GM19025 (cell line): Measurements from ENCODE around the gene RIIAD1.
A peak's percentile ranks its signal among the peaks of the same experiment; 100 is the strongest.
"Not testable (repeated sequence)": the region's sequence is repeated elsewhere in the genome, so short reads cannot be mapped to it uniquely, and the experiment has no call there.

Experiments
- ATAC-seq: cut with Tn5 transposase; IDR thresholded peaks from one replicate; pipeline ENCODE4 v1.9.1; 2021; ENCODE audit warnings: mild to moderate bottlenecking, low read depth, moderate library complexity; ENCODE audit not compliant: unreplicated experiment

RIIAD1 gene, protein sequence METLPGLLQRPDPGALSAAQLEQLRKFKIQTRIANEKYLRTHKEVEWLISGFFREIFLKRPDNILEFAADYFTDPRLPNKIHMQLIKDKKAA

DNA sequence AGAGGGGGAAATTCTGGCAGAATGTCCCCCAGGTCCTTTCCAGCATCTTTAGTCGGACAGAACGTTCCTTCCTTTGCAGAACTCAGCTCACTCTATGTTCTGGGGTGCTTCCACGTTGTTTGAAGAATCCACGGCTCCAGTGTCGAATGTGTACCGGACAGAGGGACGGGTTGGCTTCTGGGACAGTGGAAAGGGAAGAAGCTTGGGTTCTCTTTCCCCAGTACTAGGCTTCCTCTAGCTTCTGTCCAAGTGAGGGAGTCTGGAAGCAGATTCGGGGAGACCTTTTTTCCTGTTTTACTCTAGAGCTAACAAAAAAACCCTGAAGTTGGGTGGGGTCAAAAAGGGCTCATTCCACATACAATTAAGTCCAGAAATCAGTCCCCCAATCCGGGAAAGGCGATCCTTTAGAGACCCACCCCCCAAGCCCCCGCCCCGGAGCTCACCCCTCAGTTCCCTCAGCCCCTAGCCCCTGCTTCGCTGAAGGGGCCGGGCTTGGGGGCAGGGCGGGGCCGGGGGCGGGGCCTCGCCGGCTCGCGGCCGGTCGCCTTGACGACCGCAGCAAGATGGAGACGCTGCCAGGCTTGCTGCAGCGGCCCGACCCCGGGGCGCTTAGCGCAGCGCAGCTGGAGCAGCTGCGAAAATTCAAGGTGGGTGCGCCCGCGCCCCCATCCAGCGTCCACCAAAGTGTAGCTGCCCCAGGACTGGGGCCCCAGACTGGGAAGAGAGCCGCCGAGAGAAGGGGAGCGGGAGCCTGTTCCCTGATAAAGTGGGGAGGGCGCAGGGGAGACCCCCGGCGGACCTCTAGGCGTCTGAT is at the start of gene RIIAD1:
Gene RIIAD1 (plus strand): TSS at position 549 of the 814 bp plus-strand sequence. CDS start 15 bp downstream, at position 564.
- ATAC-seq: peak; percentile 67

DNA sequence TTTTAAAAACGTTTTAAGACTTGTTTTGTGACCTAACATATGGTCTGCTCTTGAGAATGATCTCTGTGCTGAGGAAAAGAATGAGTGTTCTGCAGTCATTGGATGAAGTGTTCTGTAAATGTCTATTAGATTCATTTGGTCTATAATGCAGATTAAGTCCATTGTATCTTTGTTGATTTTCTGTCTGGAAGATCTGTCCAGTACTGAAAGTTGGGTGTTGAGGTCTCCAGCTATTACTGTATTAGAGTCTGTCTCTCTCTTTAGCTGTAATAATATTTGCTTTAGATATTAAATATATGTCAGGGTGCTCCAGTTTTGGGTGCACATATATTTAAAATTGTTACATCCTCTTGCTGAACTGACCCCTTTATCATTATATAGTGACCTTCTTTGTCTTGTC is 47.9 kb upstream of the RIIAD1 start:
- ATAC-seq: no peak

DNA sequence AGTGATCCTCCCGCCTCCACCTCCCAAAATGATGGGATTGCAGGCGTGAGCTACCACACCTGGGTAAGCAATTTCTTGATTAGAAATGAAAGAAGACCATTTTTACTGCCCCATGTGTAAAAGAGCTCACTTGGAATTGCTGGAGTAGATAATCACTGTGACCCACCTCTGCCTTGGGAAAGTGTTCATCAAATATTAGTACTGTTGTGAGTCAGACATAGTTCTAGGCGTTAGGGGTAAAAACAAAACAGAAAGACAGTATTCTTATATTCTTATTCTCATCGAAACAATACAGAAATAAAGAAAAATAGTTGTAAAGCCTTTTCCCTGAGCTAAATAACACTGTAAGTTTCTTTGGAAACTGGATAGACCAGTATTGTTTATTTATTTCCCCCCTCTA is 40.9 kb upstream of the RIIAD1 start:
- ATAC-seq: no peak

DNA sequence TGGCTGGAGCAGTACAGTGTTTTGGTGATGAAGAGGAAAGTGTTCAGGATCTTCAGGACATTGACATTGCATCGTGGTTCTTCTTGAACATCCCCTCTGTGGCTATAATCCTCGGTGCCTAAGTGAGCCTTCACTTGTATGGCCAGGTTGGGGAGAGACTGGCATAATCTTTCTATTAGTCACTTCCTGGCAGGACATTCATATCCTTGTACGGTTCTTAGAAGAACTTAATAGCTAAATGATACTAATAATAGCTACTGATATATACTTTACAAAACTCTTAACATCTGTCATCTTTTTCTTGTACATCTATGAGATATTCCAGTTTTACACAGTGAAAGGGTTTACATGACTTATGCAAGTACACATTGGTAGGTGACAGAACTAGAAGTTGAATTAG is 40.5 kb upstream of the RIIAD1 start:
- no peak for ATAC-seq

DNA sequence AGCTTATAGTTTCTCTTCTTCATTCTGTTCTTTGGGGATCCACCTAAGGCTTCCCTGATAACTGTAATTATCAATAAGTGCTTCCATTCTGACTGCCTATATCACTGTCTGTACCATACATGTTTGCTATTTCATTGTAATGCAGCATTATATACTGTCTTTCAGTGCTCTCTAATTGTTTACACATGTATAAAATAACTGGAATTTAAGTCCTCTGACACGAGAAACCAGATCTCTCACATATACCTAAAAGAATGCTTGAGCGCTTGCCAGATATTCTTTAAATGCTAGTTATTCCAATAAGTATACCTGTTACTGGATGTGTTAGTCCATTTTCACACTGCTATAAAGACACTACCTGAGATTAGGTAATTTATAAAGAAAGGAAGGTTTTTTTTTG is 39.4 kb upstream of the RIIAD1 start:
- no peak for ATAC-seq

DNA sequence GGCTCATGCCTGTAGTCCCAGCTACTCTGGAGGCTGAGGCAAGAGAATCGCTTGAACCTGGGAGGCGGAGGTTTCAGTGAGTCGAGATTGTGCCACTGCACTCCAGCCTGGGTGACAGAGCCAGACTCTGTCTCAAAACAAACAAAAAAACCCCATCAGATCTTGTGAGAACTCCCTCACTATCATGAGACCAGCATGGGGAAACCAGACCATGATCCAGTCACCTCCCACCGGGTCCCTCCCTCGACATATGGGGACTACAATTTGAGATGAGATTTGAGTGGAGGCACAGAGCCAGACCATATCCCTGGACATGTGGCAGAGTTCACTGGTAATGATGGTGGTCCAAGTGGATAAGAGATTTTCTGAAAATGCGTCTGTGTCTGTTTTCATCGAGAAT is 38.4 kb upstream of the RIIAD1 start:
- not testable (repeated sequence) for ATAC-seq

DNA sequence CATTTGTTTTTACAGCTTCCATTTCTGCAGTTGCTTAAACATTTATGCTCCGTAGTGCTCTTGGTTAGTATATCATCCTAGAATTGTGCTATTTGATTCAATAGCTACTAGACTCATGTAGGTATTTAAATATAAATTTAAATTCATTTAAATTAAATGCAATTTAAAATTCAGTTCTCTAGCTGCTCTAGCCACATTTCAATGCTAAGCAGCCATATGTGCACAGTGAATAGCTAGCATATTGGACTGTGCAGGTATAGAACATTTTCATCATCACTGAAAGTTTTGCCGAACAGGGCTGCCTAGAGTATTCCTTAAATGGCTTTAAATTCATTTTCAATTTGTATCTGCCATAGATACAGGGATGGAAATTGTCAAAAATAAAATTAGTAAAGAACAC is 37.2 kb upstream of the RIIAD1 start:
- no peak for ATAC-seq

DNA sequence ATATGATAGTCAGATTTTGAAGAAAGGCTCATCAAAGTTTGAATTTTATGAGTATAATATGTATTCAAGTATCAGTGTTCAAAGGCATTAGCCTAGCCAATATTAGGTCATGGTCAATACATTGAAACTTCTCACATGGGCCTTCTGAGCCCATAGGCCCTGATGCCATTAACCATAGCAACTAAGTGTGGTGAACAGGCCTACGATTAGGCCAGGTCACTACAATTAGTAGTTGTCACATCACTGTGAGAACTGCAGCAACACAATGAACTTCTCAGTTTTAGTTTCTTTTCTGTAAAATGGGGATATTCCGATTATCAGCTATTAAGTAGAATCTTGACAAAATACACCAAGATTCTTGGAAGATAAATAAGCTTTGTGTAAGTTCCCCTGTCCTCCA is 34.8 kb upstream of the RIIAD1 start:
- no peak for ATAC-seq

DNA sequence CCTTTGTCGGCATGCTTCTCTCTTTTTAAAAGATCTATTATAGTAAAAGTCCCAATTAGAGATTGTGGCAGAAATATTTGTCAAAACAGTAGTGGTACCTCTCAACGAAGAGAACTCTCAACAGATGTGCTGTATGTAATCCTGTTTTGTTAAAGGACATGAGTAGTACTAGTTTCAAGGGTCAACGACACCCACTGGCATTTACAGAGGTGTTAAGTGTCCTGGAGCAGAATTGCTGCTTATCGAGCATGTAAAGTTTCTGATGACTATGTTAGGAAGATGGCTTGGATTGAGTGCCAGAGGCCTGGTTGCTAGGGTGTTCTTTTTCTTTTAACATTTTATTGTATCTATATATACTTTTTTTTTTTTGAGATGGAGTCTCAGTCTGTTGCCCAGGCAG is 31.8 kb upstream of the RIIAD1 start:
- ATAC-seq: no peak

DNA sequence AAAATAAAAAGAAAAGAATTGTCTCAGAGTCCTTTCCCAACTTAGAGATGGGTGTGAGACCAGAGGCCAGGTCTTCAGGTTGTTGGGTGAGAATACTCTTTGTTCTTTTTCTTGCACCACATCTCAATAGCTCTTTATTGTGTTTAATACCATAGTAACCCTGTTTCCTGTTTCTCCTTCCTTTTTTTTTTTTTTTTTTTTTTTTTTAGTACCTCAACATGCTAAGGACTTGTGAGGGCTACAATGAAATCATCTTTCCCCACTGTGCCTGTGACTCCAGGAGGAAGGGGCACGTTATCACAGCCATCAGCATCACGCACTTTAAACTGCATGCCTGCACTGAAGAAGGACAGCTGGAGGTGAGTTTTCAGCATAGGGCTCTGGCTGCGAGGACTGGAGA is 29.1 kb upstream of the RIIAD1 start:
- no peak for ATAC-seq

DNA sequence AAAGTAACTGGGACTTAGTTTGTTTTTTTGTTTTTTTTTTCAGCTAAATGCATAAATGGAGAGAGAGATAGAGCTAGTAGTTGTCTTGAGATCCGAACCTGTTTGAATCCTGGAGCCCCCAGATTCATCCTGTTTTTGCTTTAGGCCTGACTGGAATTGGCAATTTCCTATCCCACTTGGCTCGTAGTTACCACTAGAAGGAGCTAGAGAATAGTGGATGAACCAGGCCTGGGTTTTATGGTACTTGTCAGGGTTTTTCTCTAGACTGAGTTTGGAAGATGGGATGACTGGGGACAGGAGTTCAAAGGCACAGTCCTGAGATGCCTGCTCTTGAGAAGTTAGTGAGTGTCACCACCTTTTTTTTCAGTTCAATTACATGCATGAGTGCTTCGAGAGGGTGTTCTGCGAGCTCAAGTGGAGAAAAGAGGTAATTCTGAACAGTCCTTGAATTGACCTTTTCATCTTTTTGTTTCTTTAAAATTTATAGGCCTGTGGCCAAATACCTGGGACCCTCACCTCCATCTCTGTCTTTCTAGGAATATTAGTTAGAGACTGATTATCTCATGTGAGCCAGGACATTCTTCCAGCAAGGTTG is 28.2 kb upstream of the RIIAD1 start:
- no peak for ATAC-seq

DNA sequence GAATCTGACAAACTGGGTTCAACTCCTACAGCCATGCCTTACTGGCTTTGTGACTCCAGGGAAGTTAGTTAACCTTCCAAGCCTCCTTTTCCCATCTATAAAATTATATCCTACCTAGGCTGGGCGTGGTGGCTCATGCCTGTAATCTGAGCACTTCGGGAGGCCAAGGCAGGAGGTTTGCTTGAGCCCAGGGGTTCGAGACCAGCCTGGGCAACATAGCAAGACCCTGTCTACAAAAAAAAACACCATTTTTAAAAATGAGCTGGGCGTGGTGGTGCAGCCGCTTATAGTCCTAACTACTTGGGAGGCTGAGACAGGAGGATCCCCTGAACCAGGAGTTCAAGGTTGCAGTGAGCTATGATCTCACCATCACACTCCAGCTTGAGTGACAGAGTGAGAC is 19.8 kb upstream of the RIIAD1 start:
- ATAC-seq: no peak

DNA sequence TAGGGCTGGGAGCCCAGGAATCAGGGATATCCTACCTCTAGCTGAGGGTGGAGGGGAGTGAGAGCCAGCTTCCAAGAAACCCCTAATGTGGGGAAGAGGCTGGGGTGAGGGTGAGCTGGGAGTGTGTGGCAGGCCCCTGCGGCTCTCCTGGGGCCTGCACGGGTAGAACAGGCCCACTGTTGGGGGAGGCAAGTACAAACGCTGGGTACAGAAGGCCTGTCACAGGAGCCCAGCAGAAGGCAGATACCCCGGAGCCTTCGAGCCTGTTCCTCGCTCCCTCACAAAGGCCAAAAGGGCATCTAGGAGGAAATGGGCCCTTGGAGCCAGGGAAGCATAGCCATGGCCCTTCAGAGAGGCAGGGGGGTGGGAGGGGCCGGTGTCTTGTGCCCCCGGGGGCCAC is 18.4 kb upstream of the RIIAD1 start:
- ATAC-seq: no peak

DNA sequence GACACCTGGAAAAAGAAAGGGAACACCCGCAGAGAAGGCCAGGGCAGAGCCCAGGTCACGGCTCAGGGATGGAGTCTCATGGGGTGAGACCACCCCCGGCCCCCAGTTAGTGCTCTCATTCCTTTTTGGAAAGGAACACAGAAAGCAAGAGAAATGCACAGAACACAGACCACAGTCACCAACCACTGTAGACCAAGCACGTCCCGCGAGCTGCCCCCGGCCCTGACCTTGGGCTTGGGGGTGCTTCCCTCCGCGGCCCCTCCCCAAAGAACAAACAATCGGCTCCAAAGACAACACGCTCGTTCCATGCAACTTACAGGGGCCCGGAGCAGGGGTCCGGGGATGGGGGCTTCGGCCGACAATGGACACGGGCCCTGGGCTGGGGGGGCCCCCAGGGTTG is 17.5 kb upstream of the RIIAD1 start:
- ATAC-seq: no peak

DNA sequence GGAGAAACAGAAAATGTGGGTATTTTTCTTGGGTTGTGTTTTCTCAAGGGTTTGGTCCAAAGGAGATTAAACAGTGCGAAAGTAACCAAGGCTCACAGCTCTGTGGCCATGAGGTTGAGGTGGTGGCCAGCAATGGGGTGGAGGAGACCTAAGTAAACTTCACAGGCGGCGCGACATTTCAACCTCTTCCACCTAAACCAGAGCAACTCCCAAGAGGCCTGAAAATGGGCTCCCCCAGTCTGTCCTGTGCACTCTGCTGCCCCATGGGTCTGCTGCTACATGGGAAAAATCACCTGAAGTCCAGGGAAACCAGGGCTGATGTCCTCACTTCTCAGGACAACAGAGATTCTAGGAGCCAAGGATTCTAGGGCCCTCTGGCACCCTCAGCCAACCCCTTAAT is 17.1 kb upstream of the RIIAD1 start:
- ATAC-seq: no peak

DNA sequence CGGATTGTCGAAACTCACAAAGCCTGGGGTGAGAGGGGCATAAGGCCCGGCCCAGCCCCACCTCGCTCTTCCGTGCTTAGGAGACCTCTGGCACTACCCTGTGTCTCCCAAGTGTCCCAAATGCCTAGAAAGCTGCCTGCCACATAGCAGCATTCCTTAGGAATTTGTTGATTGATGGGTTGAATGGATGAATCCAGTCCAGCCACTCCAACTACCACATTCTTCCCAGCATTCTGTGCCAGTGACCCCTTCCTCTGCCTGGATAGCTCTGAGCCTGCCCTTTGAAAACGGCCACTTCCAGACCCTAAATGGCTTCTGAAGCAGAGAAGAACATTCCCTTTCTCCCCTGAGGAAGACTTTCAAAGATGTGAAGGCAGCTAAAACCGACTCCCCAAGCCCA is 16.2 kb upstream of the RIIAD1 start:
- no peak for ATAC-seq

DNA sequence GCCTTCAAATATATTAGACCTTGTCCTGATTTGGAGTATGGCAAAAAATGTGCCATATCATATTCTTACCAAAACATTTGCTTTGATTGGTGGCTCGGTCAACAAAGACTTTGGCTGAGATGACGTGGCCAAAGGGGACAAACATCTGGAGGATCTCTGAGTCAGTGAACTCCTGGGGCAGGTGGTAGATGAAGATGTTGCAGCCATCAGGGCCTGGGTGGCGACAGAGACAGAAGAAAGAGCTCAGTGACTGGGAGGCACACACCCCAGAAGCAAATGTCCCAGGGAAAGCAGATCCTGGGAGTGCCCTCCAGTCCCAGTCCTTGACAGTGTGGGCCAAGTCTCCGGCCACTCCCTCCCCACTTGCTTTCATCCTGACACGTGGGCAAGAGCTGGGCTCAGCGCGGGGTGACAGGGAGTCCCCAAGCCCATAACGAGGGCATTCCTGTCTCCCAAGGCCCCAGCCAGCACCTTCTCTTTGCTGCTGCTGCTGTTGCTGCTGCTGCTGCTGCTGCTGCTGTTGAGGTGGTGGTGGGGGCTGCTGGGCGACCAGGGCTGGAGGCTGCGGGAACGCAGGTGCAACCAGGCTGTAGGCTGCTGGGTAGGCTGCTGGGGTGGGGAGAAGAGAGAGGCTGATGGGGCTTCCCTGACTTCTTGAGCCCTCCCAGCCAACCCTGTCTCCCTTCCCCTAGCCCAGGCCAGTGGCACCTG is 15.4 kb upstream of the RIIAD1 start:
- ATAC-seq: no peak

DNA sequence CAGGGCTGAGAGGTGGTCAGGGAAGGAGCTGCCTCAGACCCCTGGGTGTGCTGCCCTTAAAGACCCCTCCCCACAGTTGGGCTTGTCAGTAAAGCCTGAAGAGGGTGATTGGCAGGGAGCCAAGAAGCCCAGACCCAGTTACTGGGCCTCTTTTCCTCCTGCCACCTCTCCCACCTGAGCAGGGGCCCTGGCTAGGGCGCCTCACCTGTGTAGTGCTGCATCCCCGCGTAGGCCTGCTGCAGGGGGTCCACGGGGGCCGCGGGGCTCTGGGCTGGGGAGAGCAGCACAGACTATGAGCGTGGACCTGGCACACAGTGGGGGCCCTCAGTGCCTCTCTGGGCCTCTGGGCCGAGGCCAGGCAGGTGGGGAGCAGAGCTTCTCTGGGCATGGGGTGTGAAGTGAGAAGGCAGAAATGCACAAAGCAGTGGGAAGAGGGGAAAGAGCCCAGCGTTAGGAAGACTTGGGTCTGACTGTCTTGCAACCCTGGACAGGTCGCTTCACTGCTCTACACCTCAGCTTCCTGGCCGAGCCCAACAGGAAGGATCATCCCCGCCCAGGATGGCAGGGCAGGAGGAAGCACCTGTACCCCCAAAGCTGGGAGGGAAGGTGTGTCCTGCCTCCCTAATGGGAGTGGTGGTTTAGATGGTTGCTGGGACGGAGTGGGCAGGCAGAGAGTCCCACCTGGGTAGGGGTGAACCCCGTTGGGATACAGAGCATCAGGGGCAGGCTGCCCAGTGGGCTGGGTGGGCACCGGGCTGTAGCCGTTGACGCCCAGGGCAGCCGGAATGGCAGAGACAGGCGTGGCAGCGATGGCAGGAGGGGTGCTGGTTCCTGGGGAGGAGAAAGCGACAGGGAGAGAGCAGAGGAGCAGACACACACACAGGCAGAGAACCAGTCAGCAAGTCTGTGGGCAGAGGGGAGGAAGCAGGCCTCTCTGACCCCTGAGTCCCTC is 14.6 kb upstream of the RIIAD1 start:
- ATAC-seq: no peak

DNA sequence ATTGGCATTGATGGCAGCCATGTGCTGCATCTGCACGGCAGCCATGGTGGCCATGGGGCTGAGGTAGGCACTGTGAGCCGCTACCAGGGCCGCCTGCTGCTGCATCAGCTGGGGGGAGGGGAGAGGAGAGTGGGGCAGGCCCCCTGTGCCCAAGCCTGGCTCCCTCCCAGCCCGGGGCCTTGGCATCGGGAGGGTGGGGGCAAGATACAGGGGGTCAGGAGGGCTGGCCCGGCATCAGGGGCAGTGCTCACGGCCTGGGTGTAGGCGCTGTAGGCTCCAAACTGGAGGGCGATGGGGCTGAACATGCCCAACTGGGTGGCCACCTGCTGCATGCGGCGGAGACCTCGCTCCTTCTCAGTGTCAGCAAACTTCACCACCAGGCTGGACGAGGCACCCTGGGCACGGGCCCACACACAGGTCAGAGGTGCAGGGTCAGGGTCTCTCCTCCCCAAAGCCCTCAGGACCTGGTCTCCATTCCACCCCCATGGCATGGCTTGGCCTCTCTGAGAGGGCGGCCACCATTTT is 13.7 kb upstream of the RIIAD1 start:
- ATAC-seq: no peak

DNA sequence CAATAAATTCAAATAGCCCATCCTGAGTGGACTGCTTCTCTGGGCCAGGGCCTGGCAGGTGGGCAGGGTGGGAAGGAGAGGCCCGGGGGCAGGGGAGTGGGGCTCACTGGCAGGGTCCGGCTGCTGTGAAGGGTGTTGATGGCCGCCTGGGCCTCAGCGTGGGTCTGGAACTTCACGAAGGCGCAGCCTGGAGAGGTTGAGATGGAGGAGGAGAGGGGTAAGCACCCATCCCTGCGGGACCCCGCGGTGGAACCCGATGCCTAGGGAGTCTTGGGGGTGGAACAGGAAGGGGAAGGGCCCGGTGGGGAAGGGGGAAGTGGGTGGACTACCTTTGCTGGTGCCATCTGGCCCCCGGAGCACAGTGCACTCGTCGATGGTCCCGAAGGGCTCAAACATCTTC is 12.4 kb upstream of the RIIAD1 start:
- ATAC-seq: no peak
